Measurements from ENCODE around the gene SMC3.

- peak; percentile 73 for TF ChIP-seq POLR2A (IDR thresholded peaks at IDR 0.05; ENCODE audit: low read length)
- TF ChIP-seq GATA1 (IDR thresholded peaks at IDR 0.05; ENCODE audit: low read depth, low read length), result no peak
These were observed at the start of gene SMC3 for GRCh38 chr10:110567201-110568054.

Data from erythroblast (primary cell).